HCT116 (cell line): Measurements from ENCODE around the gene ANO10.
A peak's percentile ranks its signal among the peaks of the same experiment; 100 is the strongest.

ENCODE experiments used
- ATF3 ChIP-seq: IDR thresholded peaks from 2 replicates; pipeline ENCODE4 v1.6.1; 2012
- CEBPB ChIP-seq: IDR thresholded peaks from 2 replicates; pipeline ENCODE4 v1.6.1; 2012; ENCODE audit warnings: low read depth
- CTCF ChIP-seq, 3 experiments: fragments of 200-600 bp in 1 of 3; sonication (generic) in 1 of 3; IDR thresholded peaks in 2 of 3; conservative IDR thresholded peaks in 1 of 3; 2 replicates each; pipeline ENCODE4 v1.5.1; 2012 to 2017; ENCODE audit warnings: low read depth in 2 of 3, low read length in 2 of 3, antibody characterized with exemption in 1 of 3, borderline replicate concordance in 1 of 3, control low read depth in 1 of 3, mild to moderate bottlenecking in 1 of 3, mixed read lengths in 1 of 3, mixed run types in 1 of 3, moderate library complexity in 1 of 3; ENCODE audit not compliant: insufficient read depth in 1 of 3
- EZH2 ChIP-seq: fragments of 200-600 bp; sonication (generic); IDR thresholded peaks from 2 replicates; pipeline ENCODE4 v1.6.1; 2017; ENCODE audit warnings: antibody characterized with exemption, mixed run types
- JUND ChIP-seq: IDR thresholded peaks from 2 replicates; pipeline ENCODE4 v1.6.1; 2012
- MAX ChIP-seq: IDR thresholded peaks from 2 replicates; pipeline ENCODE4 v1.6.1; 2012
- POLR2A ChIP-seq: IDR thresholded peaks from 2 replicates; pipeline ENCODE4 v1.7.0; 2011; ENCODE audit warnings: borderline replicate concordance; ENCODE audit not compliant: insufficient read depth, insufficient read length; ENCODE audit errors: extremely low read depth
- POLR2AphosphoS5 ChIP-seq: IDR thresholded peaks from 2 replicates; pipeline ENCODE4 v1.6.1; 2011; ENCODE audit warnings: mild to moderate bottlenecking, low read depth, low read length, moderate library complexity
- RAD21 ChIP-seq: IDR thresholded peaks from 2 replicates; pipeline ENCODE4 v1.6.1; 2012; ENCODE audit warnings: low read depth, mild to moderate bottlenecking
- REST ChIP-seq: IDR thresholded peaks from 2 replicates; pipeline ENCODE4 v1.6.1; 2012; ENCODE audit warnings: low read depth
- SIN3A ChIP-seq: IDR thresholded peaks from 2 replicates; pipeline ENCODE4 v1.6.1; 2012; ENCODE audit warnings: low read depth
- SP1 ChIP-seq: IDR thresholded peaks from 2 replicates; pipeline ENCODE4 v1.6.1; 2012; ENCODE audit warnings: low read depth
- SRF ChIP-seq: IDR thresholded peaks from 2 replicates; pipeline ENCODE4 v1.6.1; 2012; ENCODE audit warnings: low read depth
- ZNF274 ChIP-seq: fragments of 200-500 bp; sonication (Bioruptor generic); IDR thresholded peaks from 2 replicates; pipeline ENCODE4 v1.6.1; 2014; ENCODE audit warnings: mild to moderate bottlenecking, low read depth, low read length, inconsistent platforms

- TF ChIP-seq SP1, result no peak
- TF ChIP-seq ATF3, result no peak
- peak; percentile 53 to 72 (median 64); a peak in 5 of 6 replicates for TF ChIP-seq CTCF (IDR thresholded peaks at IDR 0.05 in 2 of 3, conservative IDR thresholded peaks at IDR 0.05 in 1 of 3; ENCODE audit: borderline replicate concordance in 1 of 3, insufficient read depth in 1 of 3, low read depth in 2 of 3, low read length in 2 of 3)
- TF ChIP-seq POLR2A, result no peak
- TF ChIP-seq MAX, result no peak
- no peak for TF ChIP-seq REST
- TF ChIP-seq RAD21, result peak; percentile 80
- no peak for TF ChIP-seq SIN3A
- TF ChIP-seq CEBPB, result no peak
- TF ChIP-seq JUND, result no peak
- no peak for TF ChIP-seq POLR2AphosphoS5
- no peak for TF ChIP-seq EZH2
- TF ChIP-seq SRF, result no peak
- TF ChIP-seq ZNF274, result no peak
These were observed 17.0 kb upstream of the ANO10 start for GRCh38 chr3:43638594-43639447.
